Measurements from ENCODE around the gene TTLL13.

GRCh38 chr15:90213818-90214204 is 35.5 kb upstream of the TTLL13 start:
- TF ChIP-seq EZH2 (IDR thresholded peaks at IDR 0.05; ENCODE audit: insufficient read depth, low read length) (no peak), CTCF (IDR thresholded peaks at IDR 0.05; ENCODE audit: insufficient read depth, low read depth, low read length) (no peak)

Data from astrocyte (in vitro differentiated cells and primary cell).